H9 (cell line): ENCODE data around the gene BCL11B. TPM values are rescaled to one million over a fixed set of nuclear protein-coding genes. Genes with fewer than 3 reads are reported as not detected.

Experiments used
- DNase-seq: peaks from one replicate; pipeline ENCODE4 v3.0.0-alpha.2; 2017
- H2AFZ ChIP-seq: one replicate; pipeline ENCODE4 v1.6.1; 2013; ENCODE audit warnings: mild to moderate bottlenecking, low read length, control low read depth, moderate library complexity
- H2AK5ac ChIP-seq: 2 replicates; pipeline ENCODE4 v1.6.1; 2013; ENCODE audit warnings: low read length, control low read depth, mixed read lengths; ENCODE audit not compliant: insufficient read length
- H2BK120ac ChIP-seq: one replicate; pipeline ENCODE4 v1.6.1; 2013; ENCODE audit warnings: low read depth, mild to moderate bottlenecking, low read length, control low read depth, inconsistent platforms; ENCODE audit not compliant: poor library complexity, severe bottlenecking
- H2BK12ac ChIP-seq: 2 replicates; pipeline ENCODE4 v1.6.1; 2013; ENCODE audit warnings: low read length, control low read depth, mixed read lengths, low read depth; ENCODE audit not compliant: insufficient read length
- H2BK15ac ChIP-seq: 2 replicates; pipeline ENCODE4 v1.6.1; 2013; ENCODE audit warnings: low read depth, low read length, control low read depth
- H2BK20ac ChIP-seq: one replicate; pipeline ENCODE4 v1.6.1; 2013; ENCODE audit warnings: low read depth, mild to moderate bottlenecking, low read length, control low read depth, inconsistent platforms; ENCODE audit not compliant: poor library complexity, severe bottlenecking
- H2BK5ac ChIP-seq: 2 replicates; pipeline ENCODE4 v1.6.1; 2013; ENCODE audit warnings: low read length, control low read depth, mixed read lengths; ENCODE audit not compliant: insufficient read length
- H3K14ac ChIP-seq: 2 replicates; pipeline ENCODE4 v1.6.1; 2013; ENCODE audit warnings: low read length, control low read depth; ENCODE audit not compliant: insufficient read depth
- H3K18ac ChIP-seq: 2 replicates; pipeline ENCODE4 v1.6.1; 2013; ENCODE audit warnings: low read depth, mild to moderate bottlenecking, mixed read lengths, low read length, control low read depth; ENCODE audit not compliant: insufficient read length
- H3K23ac ChIP-seq: 2 replicates; pipeline ENCODE4 v1.6.1; 2013; ENCODE audit warnings: low read length, control low read depth, mixed read lengths, low read depth; ENCODE audit not compliant: insufficient read length
- H3K23me2 ChIP-seq: 2 replicates; pipeline ENCODE4 v1.6.1; 2013; ENCODE audit warnings: low read depth, mild to moderate bottlenecking, mixed read lengths, low read length, control low read depth; ENCODE audit not compliant: insufficient read length, poor library complexity, severe bottlenecking
- H3K27ac ChIP-seq: 2 replicates; pipeline ENCODE4 v1.5.1; 2013; ENCODE audit warnings: low read length, control low read depth, mixed read lengths, low read depth; ENCODE audit not compliant: insufficient read length
- H3K27me3 ChIP-seq: 2 replicates; pipeline ENCODE4 v1.6.1; 2013; ENCODE audit warnings: low read length, control low read depth, inconsistent platforms; ENCODE audit not compliant: insufficient read depth
- H3K4ac ChIP-seq: 2 replicates; pipeline ENCODE4 v1.6.1; 2013; ENCODE audit warnings: low read depth, mild to moderate bottlenecking, control low read depth, inconsistent platforms, low read length, moderate library complexity
- H3K4me1 ChIP-seq: 2 replicates; pipeline ENCODE4 v1.6.1; 2013; ENCODE audit warnings: low read length, control low read depth, inconsistent platforms; ENCODE audit not compliant: insufficient read depth
- H3K4me2 ChIP-seq: 2 replicates; pipeline ENCODE4 v1.6.1; 2013; ENCODE audit warnings: low read length, control low read depth, mixed read lengths; ENCODE audit not compliant: insufficient read length, insufficient read depth
- H3K56ac ChIP-seq: 2 replicates; pipeline ENCODE4 v1.6.1; 2013; ENCODE audit warnings: low read depth, mild to moderate bottlenecking, mixed read lengths, low read length, control low read depth; ENCODE audit not compliant: insufficient read length
- H3K79me1 ChIP-seq: 2 replicates; pipeline ENCODE4 v1.6.1; 2013; ENCODE audit warnings: low read depth, mild to moderate bottlenecking, moderate library complexity, low read length, control low read depth, inconsistent platforms; ENCODE audit not compliant: insufficient read depth, poor library complexity, severe bottlenecking
- H3K79me2 ChIP-seq: 2 replicates; pipeline ENCODE4 v1.6.1; 2013; ENCODE audit warnings: low read length, control low read depth, inconsistent platforms; ENCODE audit not compliant: insufficient read depth
- H3K9ac ChIP-seq: 2 replicates; pipeline ENCODE4 v1.6.1; 2013; ENCODE audit warnings: low read length, control low read depth, mixed read lengths; ENCODE audit not compliant: insufficient read length; ENCODE audit errors: extremely low read depth
- H3K9me3 ChIP-seq: one replicate; pipeline ENCODE4 v1.6.1; 2013; ENCODE audit warnings: low read depth, low read length, inconsistent platforms; ENCODE audit not compliant: control insufficient read depth
- H3T11ph ChIP-seq: one replicate; pipeline ENCODE4 v1.6.1; 2013; ENCODE audit warnings: mild to moderate bottlenecking, low read length, control low read depth, inconsistent platforms
- H4K20me1 ChIP-seq: one replicate; pipeline ENCODE4 v1.6.1; 2013; ENCODE audit not compliant: control insufficient read depth, insufficient read length, insufficient read depth
- H4K5ac ChIP-seq: 2 replicates; pipeline ENCODE4 v1.6.1; 2013; ENCODE audit warnings: low read depth, mild to moderate bottlenecking, mixed read lengths, low read length, control low read depth; ENCODE audit not compliant: insufficient read length
- H4K8ac ChIP-seq: replicated peaks from 2 replicates; pipeline ENCODE4 v1.6.1; 2013; ENCODE audit warnings: low read length, control low read depth, mixed read lengths, low read depth; ENCODE audit not compliant: insufficient read length
- H4K91ac ChIP-seq: 2 replicates; pipeline ENCODE4 v1.6.1; 2013; ENCODE audit warnings: low read depth, mild to moderate bottlenecking, moderate library complexity, mixed read lengths, low read length, control low read depth; ENCODE audit not compliant: insufficient read length
- H3K27ac Mint-ChIP-seq, 3 experiments: 2 replicates in 2 of 3; 3 replicates in 1 of 3; pipeline ENCODE4 v1.8.0; 2020 to 2021; ENCODE audit warnings: mixed read lengths in 3 of 3, mild to moderate bottlenecking in 1 of 3, moderate library complexity in 1 of 3
- H3K27me3 Mint-ChIP-seq: 2 replicates; pipeline ENCODE4 v1.8.0; 2021; ENCODE audit warnings: low read depth, mild to moderate bottlenecking, moderate library complexity, mixed read lengths
- H3K36me3 Mint-ChIP-seq, 3 experiments: 2 replicates in 2 of 3; 3 replicates in 1 of 3; pipeline ENCODE4 v1.8.0; 2020 to 2021; ENCODE audit warnings: low read depth in 3 of 3, mixed read lengths in 3 of 3; ENCODE audit not compliant: insufficient read depth in 1 of 3
- H3K4me1 Mint-ChIP-seq, 2 experiments: 2 replicates each; pipeline ENCODE4 v1.8.0; 2020; ENCODE audit warnings: mixed read lengths in 2 of 2
- H3K4me3 Mint-ChIP-seq, 2 experiments: 2 replicates in 1 of 2; 3 replicates in 1 of 2; pipeline ENCODE4 v1.8.0; 2020 to 2021; ENCODE audit warnings: mild to moderate bottlenecking in 2 of 2, mixed read lengths in 2 of 2, moderate library complexity in 1 of 2
- H3K9me3 Mint-ChIP-seq, 2 experiments: 2 replicates in 1 of 2; 3 replicates in 1 of 2; pipeline ENCODE4 v1.8.0; 2020; ENCODE audit warnings: mild to moderate bottlenecking in 2 of 2, mixed read lengths in 2 of 2, moderate library complexity in 1 of 2
- CTCF ChIP-seq: fragments of 200-600 bp; sonication (generic); conservative IDR thresholded peaks from 3 replicates; pipeline ENCODE4 v1.8.0; 2021; ENCODE audit warnings: antibody characterized with exemption, mild to moderate bottlenecking
- WGBS: extraction: QIAGEN DNeasy Blood & Tissue Kit; methylation state at CpG from one replicate; pipeline ENCODE4 v1.1.7; 2013; ENCODE audit warnings: missing lambda C conversion rate, low lambda C conversion rate, mixed read lengths; ENCODE audit not compliant: insufficient read length; ENCODE audit errors: extremely low coverage; 5-methylcytosine and 5-hydroxymethylcytosine counted together
- total RNA-seq: library from RNA; stranded (reverse); gene quantifications from 2 replicates; pipeline ENCODE4 v1.2.1, GENCODE V29; 2021

Gene BCL11B
- total RNA-seq, 1 experiment from 2014 or later, result 4.9 TPM

GRCh38 chr14:99129211-99129696 lies 142.7 kb downstream of the BCL11B start:
- H3K27me3 Mint-ChIP-seq, result no peaks in the 10 kb centered on the region; the same call in none of the 2 replicates
- Histone ChIP-seq H3K23ac (no peak overlapping the region), H3K9ac (no peak overlapping the region), H3K79me2 (no peaks in the 10 kb centered on the region), H2AK5ac (no peak overlapping the region), H2BK12ac (no peak overlapping the region), H3K27ac (no peak overlapping the region), H3K79me1 (no peaks in the 10 kb centered on the region), H2BK15ac (no peak overlapping the region), H3K9me3 (no peaks in the 10 kb centered on the region), H3K4me1 (no peaks in the 10 kb centered on the region), H2AFZ (no peak overlapping the region), H4K91ac (no peak overlapping the region), H3K27me3 (no peaks in the 10 kb centered on the region), H3K4me2 (no peak overlapping the region), H2BK20ac (no peak overlapping the region), H3K56ac (no peak overlapping the region), H3K4ac (no peak overlapping the region), H3K23me2 (no peaks in the 10 kb centered on the region), H3K14ac (no peak overlapping the region), H2BK120ac (no peak overlapping the region), H2BK5ac (no peak overlapping the region), H3K18ac (no peak overlapping the region), H4K8ac (no peak overlapping the region), H4K5ac (no peak overlapping the region), H3T11ph (no peak overlapping the region), H4K20me1 (no peaks in the 10 kb centered on the region)
- DNase-seq, result no peak
- WGBS, result no CpG with 5 or more reads among the region's 12 CpGs
- H3K9me3 Mint-ChIP-seq, result no peaks in the 10 kb centered on the region
- no peak for TF ChIP-seq CTCF
- H3K27ac Mint-ChIP-seq, result no peak overlapping the region; a peak in 1 of 7 replicates
- H3K4me3 Mint-ChIP-seq, result no peak overlapping the region
- H3K4me1 Mint-ChIP-seq, result peaks cover 27 to 30% of the 10 kb centered on the region in 2 experiments
- no peaks in the 10 kb centered on the region for H3K36me3 Mint-ChIP-seq
